HepG2 (cell line): Measurements from ENCODE around the gene UVSSA. TPM values are rescaled to one million over a fixed set of nuclear protein-coding genes. Genes with fewer than 3 reads are reported as not detected.

Experiments
- ATM ChIP-seq: fragments of 450-650 bp; IDR thresholded peaks from 2 replicates; pipeline ENCODE4 v1.7.1; 2017; ENCODE audit warnings: mild to moderate bottlenecking, borderline replicate concordance
- ATRX ChIP-seq: sonication (generic); formaldehyde crosslinking; IDR thresholded peaks from 2 replicates; pipeline ENCODE4 v1.4.0; 2020; ENCODE audit warnings: missing genetic modification reagents, borderline replicate concordance
- BORCS8-MEF2B ChIP-seq: sonication (generic); formaldehyde crosslinking; IDR thresholded peaks from 2 replicates; pipeline ENCODE4 v1.8.0; 2022; ENCODE audit warnings: mild to moderate bottlenecking, missing genetic modification reagents
- CHD4 ChIP-seq: fragments of 200-600 bp; sonication (generic); IDR thresholded peaks from 2 replicates; pipeline ENCODE4 v1.7.0; 2017; ENCODE audit warnings: mild to moderate bottlenecking, low read length, borderline replicate concordance
- GABPA ChIP-seq, 2 experiments: IDR thresholded peaks; 2 replicates each; pipeline ENCODE4 v1.6.1; 2011 to 2016; ENCODE audit warnings: low read depth in 2 of 2, low read length in 1 of 2, missing biosample characterization in 1 of 2, missing genetic modification characterization in 1 of 2
- GLI4 ChIP-seq: sonication (generic); formaldehyde crosslinking; IDR thresholded peaks from 2 replicates; pipeline ENCODE4 v1.5.1; 2020; ENCODE audit warnings: missing genetic modification reagents, mild to moderate bottlenecking, moderate library complexity, borderline replicate concordance
- HMG20A ChIP-seq: IDR thresholded peaks from 2 replicates; pipeline ENCODE4 v1.6.1; 2016; ENCODE audit warnings: borderline replicate concordance
- JDP2 ChIP-seq: sonication (generic); formaldehyde crosslinking; IDR thresholded peaks from 2 replicates; pipeline ENCODE4 v1.8.1; 2022; ENCODE audit warnings: missing genetic modification reagents, borderline replicate concordance
- NFE2L1 ChIP-seq: sonication (generic); formaldehyde crosslinking; IDR thresholded peaks from 2 replicates; pipeline ENCODE4 v1.4.0; 2020; ENCODE audit warnings: missing genetic modification reagents, mild to moderate bottlenecking, borderline replicate concordance
- PHF21A ChIP-seq: sonication (generic); formaldehyde crosslinking; IDR thresholded peaks from 2 replicates; pipeline ENCODE4 v1.5.0; 2020; ENCODE audit warnings: mild to moderate bottlenecking, missing genetic modification reagents
- PTBP1 ChIP-seq: fragments of 200-400 bp; formaldehyde crosslinking; IDR thresholded peaks from 2 replicates; pipeline ENCODE4 v1.6.1; 2018; ENCODE audit warnings: low read length, low read depth; ENCODE audit not compliant: poor library complexity, severe bottlenecking
- RBAK ChIP-seq: sonication (generic); formaldehyde crosslinking; IDR thresholded peaks from 2 replicates; pipeline ENCODE4 v1.5.1; 2020; ENCODE audit warnings: mild to moderate bottlenecking, missing genetic modification reagents
- SSRP1 ChIP-seq: IDR thresholded peaks from 2 replicates; pipeline ENCODE4 v1.6.1; 2016; ENCODE audit warnings: control low read depth
- TSC22D2 ChIP-seq: sonication (generic); formaldehyde crosslinking; IDR thresholded peaks from 2 replicates; pipeline ENCODE4 v1.5.1; 2020; ENCODE audit warnings: missing genetic modification reagents, mild to moderate bottlenecking, borderline replicate concordance
- ZBTB1 ChIP-seq: sonication (generic); formaldehyde crosslinking; IDR thresholded peaks from 2 replicates; pipeline ENCODE4 v1.4.0; 2020; ENCODE audit warnings: missing genetic modification reagents, borderline replicate concordance
- ZNF234 ChIP-seq: sonication (generic); formaldehyde crosslinking; conservative IDR thresholded peaks from 2 replicates; pipeline ENCODE4 v1.5.1; 2020; ENCODE audit warnings: mild to moderate bottlenecking, missing genetic modification reagents
- ZNF274 ChIP-seq: sonication (generic); formaldehyde crosslinking; IDR thresholded peaks from 2 replicates; pipeline ENCODE4 v1.5.1; 2020; ENCODE audit warnings: mild to moderate bottlenecking, missing genetic modification reagents
- ZNF451 ChIP-seq: sonication (generic); formaldehyde crosslinking; IDR thresholded peaks from 2 replicates; pipeline ENCODE4 v1.5.0; 2020; ENCODE audit warnings: mild to moderate bottlenecking, missing genetic modification reagents
- ZNF629 ChIP-seq: sonication (generic); formaldehyde crosslinking; conservative IDR thresholded peaks from 2 replicates; pipeline ENCODE4 v1.5.0; 2020; ENCODE audit warnings: missing genetic modification reagents
- ZNF839 ChIP-seq: sonication (generic); formaldehyde crosslinking; IDR thresholded peaks from 2 replicates; pipeline ENCODE4 v1.4.0; 2020; ENCODE audit warnings: missing genetic modification reagents, mild to moderate bottlenecking, borderline replicate concordance
- ZNF883 ChIP-seq: sonication (generic); formaldehyde crosslinking; IDR thresholded peaks from 2 replicates; pipeline ENCODE4 v1.5.1; 2020; ENCODE audit warnings: mild to moderate bottlenecking, missing genetic modification reagents; ENCODE audit errors: not compliant biosample characterization
- polyA plus RNA-seq, 8 experiments: library from polyadenylated mRNA; depleted of rRNA in 3 of 8; stranded (reverse) in 7 of 8; unstranded in 1 of 8; fragments of >200 nt; fragmentation: Illumina TruSeq in 4 of 8; extraction: Trizol in 4 of 8; gene quantifications; 2 replicates each; pipeline versions ENCODE4 v1.2.1 to v1.2.3, GENCODE V29; 2011 to 2016; ENCODE audit warnings: low read depth in 4 of 8, missing spikeins in 1 of 8, mixed read lengths in 1 of 8; ENCODE audit not compliant: insufficient read depth in 1 of 8
- total RNA-seq, 5 experiments: library from RNA; depleted of rRNA; stranded (reverse); fragments of >200 nt; fragmentation: Illumina TruSeq; extraction: Trizol; gene quantifications; 2 replicates each; pipeline ENCODE4 v1.2.3, GENCODE V29; 2016; ENCODE audit warnings: low read depth in 1 of 5
- TF ChIP-seq, protein P1 (sequence below): sonication (generic); formaldehyde crosslinking; IDR thresholded peaks from 2 replicates; pipeline ENCODE4 v1.5.0; 2020; ENCODE audit warnings: missing genetic modification reagents
- TF ChIP-seq, protein P2 (sequence below): IDR thresholded peaks from 2 replicates; pipeline ENCODE4 v1.6.1; 2016; ENCODE audit warnings: missing compliant biosample characterization, missing genetic modification reagents, borderline replicate concordance
- TF ChIP-seq, protein P3 (sequence below): IDR thresholded peaks from 2 replicates; pipeline ENCODE4 v1.6.1; 2016; ENCODE audit warnings: low read depth
- TF ChIP-seq, protein P4 (sequence below): IDR thresholded peaks from 2 replicates; pipeline ENCODE4 v1.6.1; 2016; ENCODE audit warnings: low read depth, borderline replicate concordance
- TF ChIP-seq, protein P5 (sequence below): sonication (generic); formaldehyde crosslinking; IDR thresholded peaks from 2 replicates; pipeline ENCODE4 v1.4.0; 2020; ENCODE audit warnings: missing genetic modification reagents

UVSSA gene
- total and polyA plus RNA-seq, 2 of the 13 experiments (the other 11 are each of a cell fraction or from before 2014, with no cell fraction given), result 4.6 to 8.4 TPM

DNA sequence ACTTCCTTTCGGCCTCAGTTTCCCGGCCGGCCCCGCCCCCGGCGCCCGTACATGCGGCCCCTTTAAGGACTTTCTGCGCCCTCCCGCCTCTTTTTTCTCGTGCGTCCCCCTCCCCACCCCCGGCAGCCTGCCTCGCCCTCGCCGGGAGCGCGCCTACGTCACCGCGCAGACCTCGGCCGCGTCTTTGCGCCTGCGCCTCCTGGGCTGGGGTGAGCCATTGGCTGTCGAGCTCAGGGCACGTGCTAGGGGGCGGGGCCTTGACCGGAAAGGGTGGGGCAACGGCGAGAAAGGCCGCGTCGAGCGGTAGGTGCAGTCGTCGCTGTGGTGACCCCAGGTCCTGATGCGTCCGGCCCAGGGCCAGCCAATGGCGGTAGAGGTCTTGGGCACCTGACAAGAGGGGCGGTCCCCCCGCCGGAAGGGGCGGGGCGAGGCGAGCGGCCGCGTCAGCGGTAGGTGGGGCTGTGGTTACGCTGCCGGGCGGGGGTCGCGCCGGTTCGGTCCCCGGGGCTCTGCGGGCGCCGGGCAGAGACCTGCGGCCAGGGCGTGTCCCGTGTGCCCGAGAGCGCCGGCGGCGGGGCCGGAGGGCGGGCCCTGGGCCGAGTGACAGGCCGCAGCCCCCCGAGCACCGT, at the start of gene UVSSA (continued):
- TF ChIP-seq ZNF839 (CRISPR knock-in tag), result no peak
- TF ChIP-seq, protein P1, sequence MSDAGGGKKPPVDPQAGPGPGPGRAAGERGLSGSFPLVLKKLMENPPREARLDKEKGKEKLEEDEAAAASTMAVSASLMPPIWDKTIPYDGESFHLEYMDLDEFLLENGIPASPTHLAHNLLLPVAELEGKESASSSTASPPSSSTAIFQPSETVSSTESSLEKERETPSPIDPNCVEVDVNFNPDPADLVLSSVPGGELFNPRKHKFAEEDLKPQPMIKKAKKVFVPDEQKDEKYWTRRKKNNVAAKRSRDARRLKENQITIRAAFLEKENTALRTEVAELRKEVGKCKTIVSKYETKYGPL (CRISPR knock-in tag), result no peak
- TF ChIP-seq ZNF629 (CRISPR knock-in tag), result no peak
- no peak for TF ChIP-seq PTBP1
- TF ChIP-seq HMG20A (CRISPR knock-in tag), result no peak
- TF ChIP-seq JDP2, result no peak
- no peak for TF ChIP-seq SSRP1 (CRISPR knock-in tag)
- no peak for TF ChIP-seq PHF21A (CRISPR knock-in tag)
- no peak for TF ChIP-seq GABPA (IDR thresholded peaks at IDR 0.05; ENCODE audit: low read depth, low read length)
- peak; percentile 91 for TF ChIP-seq GABPA (CRISPR knock-in tag; IDR thresholded peaks at IDR 0.05; ENCODE audit: low read depth)
- TF ChIP-seq, protein P2, sequence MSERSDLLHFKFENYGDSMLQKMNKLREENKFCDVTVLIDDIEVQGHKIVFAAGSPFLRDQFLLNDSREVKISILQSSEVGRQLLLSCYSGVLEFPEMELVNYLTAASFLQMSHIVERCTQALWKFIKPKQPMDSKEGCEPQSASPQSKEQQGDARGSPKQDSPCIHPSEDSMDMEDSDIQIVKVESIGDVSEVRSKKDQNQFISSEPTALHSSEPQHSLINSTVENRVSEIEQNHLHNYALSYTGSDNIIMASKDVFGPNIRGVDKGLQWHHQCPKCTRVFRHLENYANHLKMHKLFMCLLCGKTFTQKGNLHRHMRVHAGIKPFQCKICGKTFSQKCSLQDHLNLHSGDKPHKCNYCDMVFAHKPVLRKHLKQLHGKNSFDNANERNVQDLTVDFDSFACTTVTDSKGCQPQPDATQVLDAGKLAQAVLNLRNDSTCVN (CRISPR knock-in tag), result no peak
- no peak for TF ChIP-seq ZNF234
- TF ChIP-seq BORCS8-MEF2B (CRISPR knock-in tag), result 0 out of 2 replicates have a peak, but pooled peaks have one; percentile 18
- TF ChIP-seq ZBTB1 (CRISPR knock-in tag), result no peak
- TF ChIP-seq ZNF451 (CRISPR knock-in tag), result peak; percentile 54; the same call in 1 of the 2 replicates
- TF ChIP-seq TSC22D2 (CRISPR knock-in tag), result no peak
- TF ChIP-seq GLI4 (CRISPR knock-in tag), result no peak
- TF ChIP-seq ZNF274 (CRISPR knock-in tag), result no peak
- TF ChIP-seq ATM, result no peak
- TF ChIP-seq ZNF883 (CRISPR knock-in tag), result no peak
- TF ChIP-seq CHD4, result no peak
- no peak for TF ChIP-seq RBAK (CRISPR knock-in tag)
- TF ChIP-seq, protein P3, sequence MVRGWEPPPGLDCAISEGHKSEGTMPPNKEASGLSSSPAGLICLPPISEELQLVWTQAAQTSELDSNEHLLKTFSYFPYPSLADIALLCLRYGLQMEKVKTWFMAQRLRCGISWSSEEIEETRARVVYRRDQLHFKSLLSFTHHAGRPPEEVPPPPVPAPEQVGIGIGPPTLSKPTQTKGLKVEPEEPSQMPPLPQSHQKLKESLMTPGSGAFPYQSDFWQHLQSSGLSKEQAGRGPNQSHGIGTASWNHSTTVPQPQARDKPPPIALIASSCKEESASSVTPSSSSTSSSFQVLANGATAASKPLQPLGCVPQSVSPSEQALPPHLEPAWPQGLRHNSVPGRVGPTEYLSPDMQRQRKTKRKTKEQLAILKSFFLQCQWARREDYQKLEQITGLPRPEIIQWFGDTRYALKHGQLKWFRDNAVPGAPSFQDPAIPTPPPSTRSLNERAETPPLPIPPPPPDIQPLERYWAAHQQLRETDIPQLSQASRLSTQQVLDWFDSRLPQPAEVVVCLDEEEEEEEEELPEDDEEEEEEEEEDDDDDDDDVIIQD (CRISPR knock-in tag), result 0 out of 2 replicates have a peak, but pooled peaks have one; percentile 3
- TF ChIP-seq ATRX, result no peak
- TF ChIP-seq, protein P4, sequence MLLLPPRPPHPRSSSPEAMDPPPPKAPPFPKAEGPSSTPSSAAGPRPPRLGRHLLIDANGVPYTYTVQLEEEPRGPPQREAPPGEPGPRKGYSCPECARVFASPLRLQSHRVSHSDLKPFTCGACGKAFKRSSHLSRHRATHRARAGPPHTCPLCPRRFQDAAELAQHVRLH (CRISPR knock-in tag), result peak; percentile 14; the same call in 1 of the 2 replicates
- TF ChIP-seq, protein P5, sequence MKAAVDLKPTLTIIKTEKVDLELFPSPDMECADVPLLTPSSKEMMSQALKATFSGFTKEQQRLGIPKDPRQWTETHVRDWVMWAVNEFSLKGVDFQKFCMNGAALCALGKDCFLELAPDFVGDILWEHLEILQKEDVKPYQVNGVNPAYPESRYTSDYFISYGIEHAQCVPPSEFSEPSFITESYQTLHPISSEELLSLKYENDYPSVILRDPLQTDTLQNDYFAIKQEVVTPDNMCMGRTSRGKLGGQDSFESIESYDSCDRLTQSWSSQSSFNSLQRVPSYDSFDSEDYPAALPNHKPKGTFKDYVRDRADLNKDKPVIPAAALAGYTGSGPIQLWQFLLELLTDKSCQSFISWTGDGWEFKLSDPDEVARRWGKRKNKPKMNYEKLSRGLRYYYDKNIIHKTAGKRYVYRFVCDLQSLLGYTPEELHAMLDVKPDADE (CRISPR knock-in tag), result no peak
- no peak for TF ChIP-seq NFE2L1
